GM12874 (cell line): ENCODE measurements around the gene WFDC12.
A peak's percentile ranks its signal among the peaks of the same experiment; 100 is the strongest.

Experiments
- CTCF ChIP-seq: IDR thresholded peaks from 2 replicates; pipeline ENCODE4 v1.5.1; 2011; ENCODE audit warnings: low read depth, mild to moderate bottlenecking, control low read depth, low read length, moderate library complexity; ENCODE audit not compliant: insufficient read depth

Gene WFDC12

GRCh38 chr20:45105317-45105716 lies 18.9 kb downstream of the WFDC12 start:
- no peak for TF ChIP-seq CTCF

GRCh38 chr20:45104786-45105185 lies 19.5 kb downstream of the WFDC12 start:
- TF ChIP-seq CTCF: no peak

- no peak for TF ChIP-seq CTCF
These were observed 21.2 kb downstream of the WFDC12 start for GRCh38 chr20:45103072-45103471.

GRCh38 chr20:45101333-45101850 lies 22.9 kb downstream of the WFDC12 start:
- TF ChIP-seq CTCF: no peak

GRCh38 chr20:45100563-45101245 lies 23.6 kb downstream of the WFDC12 start, which contains the start of gene KCNS1:
KCNS1 (minus strand) TSS chr20:45101127; CDS start chr20:45099236, 1,891 bp downstream.
- TF ChIP-seq CTCF: no peak

- no peak for TF ChIP-seq CTCF
These were observed 26.0 kb downstream of the WFDC12 start for GRCh38 chr20:45098103-45098773.

GRCh38 chr20:45097485-45098102 lies 26.7 kb downstream of the WFDC12 start:
- TF ChIP-seq CTCF: 0 out of 2 replicates have a peak, but pooled peaks have one; percentile 19
